GM19395 (cell line): Measurements from ENCODE around the gene RPL6.
"Not testable (repeated sequence)": the region's sequence is repeated elsewhere in the genome, so short reads cannot be mapped to it uniquely, and the experiment has no call there.

Experiments
- ATAC-seq: cut with Tn5 transposase; IDR thresholded peaks from one replicate; pipeline ENCODE4 v1.9.1; 2021; ENCODE audit warnings: mild to moderate bottlenecking, moderate library complexity; ENCODE audit not compliant: unreplicated experiment

RPL6 gene

DNA sequence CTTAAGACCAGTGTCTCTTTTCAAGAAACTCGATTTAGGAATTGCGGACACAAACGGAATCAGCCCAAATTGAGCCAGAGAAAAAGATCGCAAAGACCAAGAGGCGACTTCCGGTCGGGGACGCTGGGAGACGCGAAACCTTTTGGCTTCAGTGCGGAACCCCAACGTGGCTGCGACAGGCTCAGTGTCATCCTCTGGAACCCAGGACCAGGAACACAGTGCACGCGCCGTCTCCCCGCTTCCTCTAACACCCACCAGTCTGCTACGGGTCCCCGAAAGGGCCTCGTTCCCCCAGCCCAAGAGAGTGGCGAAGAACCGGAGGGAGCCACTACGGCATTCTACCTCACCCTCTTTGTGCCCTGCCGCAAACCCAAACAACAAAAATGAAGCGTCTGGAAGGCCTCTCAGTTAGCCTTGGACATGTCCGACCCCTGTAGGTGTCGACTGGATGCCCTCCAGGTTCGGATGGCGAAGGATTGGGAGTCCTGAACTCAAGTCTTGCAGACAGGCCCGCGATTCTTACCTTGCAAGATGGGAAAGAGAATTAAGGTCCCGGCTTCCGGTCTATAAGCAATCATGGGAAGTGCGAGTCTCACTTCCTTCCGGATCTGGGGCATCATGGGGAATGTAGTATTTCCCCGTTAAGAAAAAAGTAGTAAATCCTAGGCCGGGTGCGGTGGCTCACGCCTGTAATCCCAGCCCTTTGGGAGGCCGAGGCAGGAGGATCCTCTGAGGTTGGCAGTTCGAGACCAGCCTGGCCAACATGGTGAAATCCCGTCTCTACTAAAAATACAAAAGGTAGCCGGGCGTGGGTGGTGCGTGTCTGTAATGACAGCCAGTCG is at the start of gene RPL6:
RPL6 (minus strand) TSS at position 542 of the 842 bp plus-strand sequence. CDS start 949 bp downstream, outside the sequence.
- ATAC-seq, result peak; percentile 88

DNA sequence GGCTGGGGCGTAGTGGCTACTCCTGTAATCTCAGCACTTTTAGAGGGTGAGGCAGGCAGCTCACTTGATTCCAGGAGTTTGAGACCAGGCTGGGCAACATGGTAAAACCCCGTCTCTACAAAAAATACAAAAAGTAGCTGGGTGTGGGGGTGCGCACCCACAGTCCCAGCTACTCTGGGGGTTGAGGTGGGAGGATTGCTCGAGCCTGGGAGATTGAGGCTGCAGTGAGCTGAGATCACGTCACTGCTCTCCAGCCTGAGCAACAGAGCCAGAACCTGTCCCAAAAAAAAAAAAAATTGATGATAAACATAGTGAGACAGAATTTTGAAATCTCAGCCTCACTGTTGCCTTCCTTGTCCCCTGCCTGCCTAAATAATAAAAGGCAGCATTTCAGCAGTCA is 49.3 kb upstream of the RPL6 start:
- no peak for ATAC-seq

DNA sequence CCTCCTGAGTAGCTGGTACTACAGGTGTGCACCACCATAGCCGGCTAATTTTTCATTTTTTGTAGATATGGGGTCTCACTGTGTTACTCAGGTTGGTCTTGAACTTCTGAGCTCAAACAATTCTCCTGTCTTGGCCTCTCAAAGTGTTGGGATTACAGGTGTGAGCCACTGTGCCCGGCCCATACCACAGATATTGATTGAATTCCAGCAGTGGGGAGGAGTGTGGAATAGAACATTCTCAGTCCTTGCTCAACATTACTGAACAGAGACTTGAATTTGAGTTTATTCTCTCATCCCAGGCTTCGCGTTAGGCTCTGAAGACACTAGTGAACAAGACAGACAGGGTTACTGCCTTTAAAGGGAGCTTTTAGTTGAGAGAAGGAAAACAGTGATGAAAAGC is 48.9 kb upstream of the RPL6 start:
- no peak for ATAC-seq

DNA sequence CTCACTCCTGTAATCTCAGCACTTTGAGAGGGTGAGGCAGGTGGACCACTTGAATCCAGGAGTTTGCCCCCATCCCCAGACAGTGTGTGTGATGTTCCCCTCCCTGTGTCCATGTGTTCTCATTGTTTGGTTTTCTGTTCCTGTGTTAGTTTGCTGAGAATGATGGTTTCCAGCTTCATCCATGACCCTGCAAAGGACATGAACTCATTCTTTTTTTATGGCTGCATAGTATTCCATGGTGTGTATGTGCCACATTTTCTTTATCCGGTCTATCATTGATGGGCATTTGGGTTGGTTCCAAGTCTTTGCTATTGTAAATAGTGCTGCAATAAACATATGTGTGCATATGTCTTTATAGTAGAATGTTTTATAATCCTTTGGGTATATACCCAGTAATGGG is 47.7 kb upstream of the RPL6 start:
- ATAC-seq, result not testable (repeated sequence)

DNA sequence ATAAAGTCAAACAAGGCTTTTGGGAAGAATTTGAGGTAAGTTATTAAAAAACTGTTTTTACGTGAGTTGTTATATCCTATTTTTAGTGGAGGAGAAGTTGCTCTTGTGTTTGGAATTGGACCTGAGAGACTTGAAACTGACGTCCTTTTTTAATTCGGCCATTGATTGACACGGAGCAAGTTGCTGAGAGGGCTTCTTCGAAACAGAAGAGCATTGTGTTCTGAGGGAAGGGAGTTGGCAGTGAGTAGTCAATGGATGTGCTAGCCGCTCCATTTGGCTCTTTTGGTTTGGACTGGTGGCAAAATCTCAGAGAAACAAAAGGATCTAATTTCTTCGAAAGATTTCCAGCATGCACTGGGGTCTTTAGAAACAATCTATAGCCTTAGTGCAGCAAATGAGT is 46.6 kb upstream of the RPL6 start:
- ATAC-seq, result no peak

DNA sequence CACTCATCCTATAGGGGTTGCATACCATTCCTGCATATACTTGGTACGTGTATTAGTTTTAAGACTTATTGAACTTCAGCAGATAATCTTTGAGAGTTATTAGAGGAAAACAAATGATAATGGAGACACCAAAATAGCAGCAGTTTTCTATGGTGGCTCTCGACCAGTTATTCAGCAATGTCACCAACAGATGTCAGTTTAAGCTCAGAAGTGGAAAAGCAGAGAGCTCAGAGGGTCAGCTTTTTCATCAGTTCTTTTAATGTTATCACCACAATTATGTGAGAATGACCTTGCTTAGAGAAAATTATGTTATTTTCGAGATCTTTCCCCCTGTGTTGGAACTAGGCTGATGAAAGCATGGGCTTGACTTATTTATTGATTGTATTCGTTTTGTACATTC is 41.3 kb upstream of the RPL6 start:
- no peak for ATAC-seq

DNA sequence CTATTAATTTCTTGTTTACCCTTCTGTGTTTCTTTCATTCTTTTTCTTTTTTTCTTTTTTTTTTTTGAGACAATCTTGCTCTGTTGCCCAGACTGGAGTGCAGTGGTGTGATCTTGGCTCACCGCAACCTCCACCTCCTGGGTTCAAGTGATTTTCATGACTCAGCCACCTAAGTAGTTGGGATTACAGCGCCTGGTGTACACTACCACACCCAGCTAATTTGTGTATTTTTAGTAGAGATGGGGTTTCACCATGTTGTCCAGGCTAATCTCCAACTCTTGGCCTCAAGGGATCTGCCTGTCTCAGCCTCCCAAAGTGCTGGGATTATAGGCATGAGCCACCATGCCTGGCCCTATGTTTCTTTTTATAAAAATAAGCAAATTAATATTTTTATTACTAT is 38.8 kb upstream of the RPL6 start:
- ATAC-seq, result not testable (repeated sequence)

DNA sequence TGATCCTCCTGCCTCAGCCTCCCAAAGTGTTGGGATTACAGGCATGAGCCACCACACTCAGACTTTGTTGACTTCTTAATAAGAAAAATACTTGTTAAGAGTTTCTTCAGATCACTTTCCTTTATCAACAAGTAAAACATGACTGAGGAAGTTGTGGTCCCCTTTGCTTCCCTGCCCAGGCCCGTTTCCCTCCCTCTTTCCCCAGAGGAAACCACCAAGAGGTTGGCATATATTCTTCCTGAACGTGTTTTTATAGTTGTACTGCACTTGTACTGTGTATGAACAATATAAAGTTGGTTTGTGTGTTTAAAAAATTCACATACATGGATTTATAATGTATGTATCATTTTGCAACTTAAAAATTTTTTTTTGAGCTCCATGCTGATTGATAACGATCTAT is 37.7 kb upstream of the RPL6 start:
- no peak for ATAC-seq

DNA sequence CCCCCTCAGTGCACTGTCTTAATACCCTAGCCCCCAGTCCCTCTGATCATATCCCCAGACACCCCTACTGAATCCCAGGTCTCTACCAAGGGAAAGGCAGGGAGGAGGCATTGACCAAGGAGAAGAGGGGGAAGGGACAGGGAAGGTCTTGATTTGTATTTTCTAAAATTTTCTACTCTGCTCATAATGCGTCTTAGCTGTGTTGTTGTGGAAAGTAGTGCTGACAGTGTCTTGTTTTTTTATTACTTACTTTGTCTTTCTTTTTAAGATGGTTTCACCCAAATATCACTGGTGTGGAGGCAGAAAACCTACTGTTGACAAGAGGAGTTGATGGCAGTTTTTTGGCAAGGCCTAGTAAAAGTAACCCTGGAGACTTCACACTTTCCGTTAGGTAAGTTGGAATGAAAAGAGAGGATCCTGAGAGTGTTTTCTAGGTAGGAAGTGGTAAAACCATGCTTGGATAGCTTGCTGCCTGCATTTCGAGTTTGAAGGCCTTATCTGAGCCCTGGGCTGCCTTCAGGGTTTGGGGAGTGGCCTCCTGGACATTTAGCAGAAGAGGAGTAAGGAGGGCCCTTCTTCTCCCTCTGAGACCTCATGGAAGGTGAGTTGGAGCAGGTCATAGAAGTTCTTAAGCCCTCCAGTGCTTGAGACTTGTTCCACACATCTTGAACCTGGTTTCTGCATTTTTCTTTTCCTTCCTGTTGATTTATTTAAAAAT is 36.8 kb upstream of the RPL6 start:
- no peak for ATAC-seq

DNA sequence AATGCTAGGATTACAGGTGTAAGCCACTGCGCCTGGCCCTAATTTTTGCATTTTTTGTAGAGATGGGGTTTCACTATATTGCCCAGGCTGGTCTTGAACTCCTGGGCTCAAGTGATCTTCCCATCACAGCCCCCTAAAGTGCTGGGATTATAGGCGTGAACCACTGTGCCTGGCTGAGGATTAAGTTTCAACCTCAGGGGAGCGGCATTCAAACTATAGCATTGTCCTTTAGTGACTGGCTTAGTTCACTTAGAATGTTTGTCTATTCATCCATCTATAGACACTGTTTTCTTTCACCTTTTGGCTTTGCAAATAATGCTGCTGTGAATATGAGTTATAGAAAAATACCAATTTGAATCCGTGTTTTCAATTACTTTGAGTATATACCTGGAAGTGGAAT is 34.5 kb upstream of the RPL6 start:
- no peak for ATAC-seq

DNA sequence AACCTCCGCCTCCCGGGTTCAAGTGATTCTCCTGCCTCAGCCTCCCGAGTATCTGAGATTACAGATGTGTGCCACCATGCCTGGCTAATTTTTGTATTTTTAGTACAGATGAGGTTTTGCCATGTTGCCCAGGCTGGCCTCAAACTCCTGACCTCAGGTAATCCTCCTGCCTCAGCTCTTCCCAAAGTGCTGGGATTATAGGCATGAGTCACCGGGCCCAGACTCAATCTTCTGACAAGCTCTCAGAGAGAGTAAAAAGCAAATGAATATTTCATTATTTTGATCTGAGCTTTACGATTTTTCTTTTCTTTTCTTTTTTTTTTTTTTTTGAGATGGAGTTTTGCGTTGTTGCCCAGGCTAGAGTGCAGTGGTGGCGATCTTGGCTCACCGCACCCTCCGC is 31.2 kb upstream of the RPL6 start:
- not testable (repeated sequence) for ATAC-seq

DNA sequence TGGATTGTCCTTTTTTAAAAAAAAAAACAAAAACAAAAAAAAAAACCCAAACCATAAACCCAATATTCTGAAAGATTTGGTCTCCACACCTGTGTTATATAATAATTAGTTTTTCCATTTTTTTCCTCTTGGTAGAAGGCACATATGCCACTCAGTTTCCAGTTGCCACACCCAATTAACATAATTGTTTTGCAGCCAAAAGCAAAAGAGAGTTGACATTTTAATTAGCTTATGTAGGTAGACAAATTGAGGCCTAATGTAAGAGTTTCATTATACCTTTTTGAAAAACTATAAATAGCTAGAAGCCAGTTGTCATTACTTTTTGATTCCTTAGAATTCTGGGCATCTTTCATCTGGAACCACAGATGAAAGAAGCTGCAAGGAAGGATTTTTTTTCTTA is 30.4 kb upstream of the RPL6 start:
- no peak for ATAC-seq

DNA sequence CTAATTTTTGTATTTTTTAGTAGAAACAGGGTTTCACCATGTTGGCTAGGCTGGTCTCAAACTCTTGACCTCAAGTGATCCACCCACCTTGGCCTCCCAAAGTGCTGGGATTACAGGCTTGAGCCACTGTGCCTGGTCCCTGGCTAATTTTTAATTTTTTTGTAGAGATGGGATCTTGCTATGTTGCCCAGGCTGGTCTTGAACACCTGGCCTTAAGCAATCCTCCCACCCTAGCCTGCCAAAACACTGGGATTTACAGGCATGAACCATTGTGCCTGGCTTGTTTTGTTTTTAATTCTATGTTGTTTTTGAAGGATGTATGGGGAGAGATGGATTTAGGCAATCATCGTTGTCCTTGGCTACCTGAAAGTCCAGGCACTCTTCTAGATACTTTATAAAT is 29.2 kb upstream of the RPL6 start:
- not testable (repeated sequence) for ATAC-seq

DNA sequence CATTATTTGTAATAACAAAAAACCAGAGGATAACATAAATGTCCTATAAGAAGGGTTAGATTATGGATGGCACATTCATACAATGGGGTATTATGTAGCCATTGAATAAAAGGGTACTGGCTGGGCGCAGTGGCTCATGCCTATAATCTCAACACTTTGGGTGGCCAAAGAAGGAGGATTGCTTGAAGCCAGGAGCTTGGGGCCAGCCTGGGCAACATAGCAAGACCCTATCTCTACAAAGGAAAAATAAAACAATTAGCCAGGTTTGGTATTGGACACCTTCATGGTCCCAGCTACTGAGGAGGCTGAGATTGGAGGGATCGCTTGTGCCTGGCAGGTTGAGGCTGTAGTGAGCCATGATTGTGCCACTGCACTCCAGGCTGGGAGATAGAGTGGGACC is 24.1 kb upstream of the RPL6 start:
- no peak for ATAC-seq

DNA sequence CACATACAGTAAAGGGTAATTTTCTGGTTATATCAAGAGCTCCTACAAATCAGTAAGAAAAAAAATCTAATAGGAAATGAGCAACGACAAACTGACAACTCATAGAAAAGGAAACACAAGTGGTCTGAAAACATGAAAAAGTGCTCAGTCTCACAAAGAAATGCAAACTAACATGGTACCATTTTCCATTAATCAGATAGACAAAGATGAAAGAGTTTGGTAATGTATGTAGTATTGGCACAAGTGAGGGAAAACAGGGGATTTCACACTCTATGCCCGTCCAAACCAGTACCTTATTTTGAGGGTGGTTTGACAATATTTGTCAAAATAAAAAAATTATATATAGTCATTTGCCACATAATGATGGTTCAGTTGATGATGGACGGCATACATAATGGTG is 22.6 kb upstream of the RPL6 start:
- ATAC-seq, result no peak

DNA sequence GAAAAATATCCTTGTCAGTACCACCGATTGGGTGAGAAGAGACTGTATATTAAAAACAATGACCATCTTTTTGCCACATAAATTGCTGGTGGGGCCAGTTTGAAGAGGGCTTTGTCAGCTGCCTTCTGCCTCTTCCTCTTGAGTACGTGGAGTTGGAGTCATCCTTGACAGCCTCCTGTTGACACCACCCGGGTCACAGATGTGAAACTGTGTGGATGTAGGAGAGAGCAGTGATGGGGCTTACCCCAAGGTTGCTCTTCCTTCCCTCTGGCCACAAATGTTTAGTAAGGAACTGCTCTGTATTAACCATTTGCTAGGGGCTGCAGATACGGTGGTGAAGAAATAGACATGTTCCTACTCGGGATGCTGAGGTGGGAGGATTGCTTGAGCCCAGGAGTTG is 21.5 kb upstream of the RPL6 start:
- ATAC-seq, result no peak

DNA sequence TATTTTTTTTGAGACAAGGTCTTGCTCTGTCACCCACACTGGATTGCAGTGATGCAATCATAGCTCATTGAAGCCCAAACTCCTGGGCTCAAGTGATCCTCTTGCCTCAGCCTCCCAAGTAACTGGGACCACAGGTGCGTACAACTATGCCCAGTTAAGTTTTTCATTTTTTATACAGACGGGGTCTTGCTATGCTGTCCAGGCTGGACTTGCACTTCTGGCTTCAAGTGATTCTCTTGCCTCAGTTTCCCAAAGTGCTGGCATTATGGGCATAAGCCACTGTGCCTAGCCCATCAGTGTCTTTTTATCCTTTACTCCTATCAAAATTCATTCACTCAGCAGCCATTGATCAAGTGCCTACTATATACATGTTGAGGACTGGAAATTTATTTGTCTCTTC is 18.4 kb upstream of the RPL6 start:
- no peak for ATAC-seq

DNA sequence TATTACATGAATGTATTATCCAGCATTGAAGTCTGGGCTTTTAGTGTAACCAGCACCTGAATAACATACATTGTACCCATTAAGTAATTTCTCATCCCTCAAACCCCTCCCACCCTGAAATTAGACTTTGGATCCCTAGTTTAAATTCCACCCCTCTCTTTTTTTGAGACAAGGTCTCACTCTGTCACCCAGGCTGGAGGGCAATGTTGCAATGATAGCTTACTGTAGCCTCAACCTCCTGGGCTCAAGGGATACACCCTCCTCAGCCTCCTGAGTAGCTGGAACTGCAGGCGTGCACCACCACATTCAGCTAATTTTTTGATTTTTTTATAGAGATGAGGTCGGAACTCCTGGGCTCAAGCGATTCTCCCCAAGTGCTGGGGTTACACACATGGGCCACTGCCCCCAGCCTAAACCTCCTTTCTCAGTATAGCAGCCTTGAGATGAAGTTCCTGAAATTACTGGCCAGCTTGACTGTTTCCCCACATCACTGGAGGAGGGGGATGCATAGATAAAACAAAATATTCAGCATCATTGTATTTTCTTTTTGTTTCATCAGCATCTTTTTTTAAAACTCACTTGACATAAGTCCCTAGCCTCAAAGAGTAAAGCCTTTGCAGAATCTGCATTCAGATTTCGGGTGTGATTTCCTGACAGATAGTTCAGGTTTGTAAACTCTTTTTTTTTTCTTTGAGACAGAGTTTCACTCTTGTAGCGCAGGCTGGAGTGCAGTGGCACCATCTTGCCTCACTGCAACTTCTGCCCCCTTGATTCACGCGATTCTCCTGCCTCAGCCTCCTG is 16.4 kb upstream of the RPL6 start:
- no peak for ATAC-seq

DNA sequence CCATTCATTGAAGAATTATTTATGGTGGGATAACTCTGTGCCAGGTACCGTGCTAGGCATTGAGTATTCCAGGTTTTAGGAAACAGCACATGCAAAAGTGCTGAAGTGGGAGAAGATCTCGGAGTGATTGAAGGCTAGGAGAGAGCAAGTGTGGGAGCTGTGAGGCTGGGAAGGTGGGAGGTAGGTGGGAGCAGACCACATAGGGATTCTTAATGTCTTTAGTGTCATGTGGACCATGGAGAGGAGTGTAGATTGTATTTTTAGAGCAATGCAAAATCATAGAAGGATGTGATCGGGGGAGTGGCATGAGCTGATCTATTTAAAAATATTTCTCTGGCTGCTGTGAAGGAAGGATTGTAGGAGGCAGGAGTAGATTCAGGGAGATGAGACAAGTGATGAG is 14.7 kb upstream of the RPL6 start:
- ATAC-seq, result no peak

DNA sequence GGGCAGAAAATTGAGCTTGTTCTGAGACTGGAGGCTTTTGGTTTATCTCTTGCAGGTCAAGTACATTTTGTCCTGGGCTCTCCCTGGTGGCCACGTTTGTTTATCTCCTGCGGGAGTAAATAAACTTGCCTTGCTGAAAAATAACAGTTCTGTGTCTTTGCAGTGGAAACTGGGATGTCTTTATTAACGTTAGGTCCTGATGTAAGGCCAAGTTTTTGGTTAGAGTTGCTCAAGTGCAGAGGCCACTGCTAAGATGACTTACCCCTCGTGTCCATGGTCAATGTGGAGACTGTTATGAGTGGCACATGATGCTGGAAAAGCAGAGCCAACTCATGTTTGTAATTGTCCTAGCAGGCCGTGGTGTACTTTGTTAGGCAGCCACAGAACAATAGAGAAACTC is 13.1 kb upstream of the RPL6 start:
- ATAC-seq, result no peak

DNA sequence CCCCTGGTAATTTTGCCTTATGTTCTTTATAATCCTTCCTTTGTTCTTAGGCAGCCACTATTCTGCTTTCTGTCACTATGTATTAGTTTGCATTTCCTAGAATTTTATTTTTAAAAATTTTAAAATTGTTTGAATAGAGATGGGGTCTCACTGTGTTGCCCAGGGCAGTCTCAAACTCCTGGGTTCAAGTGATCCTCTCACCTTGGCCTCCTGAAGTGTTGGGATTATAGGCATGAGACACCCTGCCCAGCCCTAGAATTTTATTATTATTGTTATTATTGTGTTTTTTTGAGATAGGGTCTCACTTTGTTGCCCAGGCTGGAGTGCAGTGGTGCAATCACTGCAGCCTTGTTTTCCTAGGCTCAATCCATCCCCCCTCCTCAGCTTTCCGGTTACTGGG is 12.0 kb upstream of the RPL6 start:
- ATAC-seq, result no peak

DNA sequence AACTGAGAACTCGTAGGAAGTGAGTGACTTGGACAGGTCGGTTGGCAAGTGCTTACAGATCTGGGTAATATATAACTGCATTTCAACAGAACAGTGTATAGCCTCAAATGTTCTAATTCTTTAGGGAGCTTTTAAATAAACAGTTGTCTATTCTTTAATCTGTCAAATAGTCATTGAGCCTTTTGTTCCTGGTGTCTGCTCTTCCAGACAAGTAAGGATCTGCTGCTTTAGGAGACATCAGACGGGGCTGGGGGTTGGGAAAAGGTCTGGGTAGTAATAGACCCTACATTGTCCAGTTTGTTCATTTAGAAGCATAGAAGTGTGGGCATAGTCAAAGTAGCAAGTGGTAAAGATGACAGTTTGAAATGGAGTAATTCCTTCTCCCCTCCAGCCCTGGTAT is 11.3 kb upstream of the RPL6 start:
- no peak for ATAC-seq
